ENCODE results near the gene LRMDA. TPM values are rescaled to one million over a fixed set of nuclear protein-coding genes. Genes with fewer than 3 reads are reported as not detected.
A peak's percentile ranks its signal among the peaks of the same experiment; 100 is the strongest.

The LRMDA gene
- total and polyA plus RNA-seq, 2 donors from 2014 or later = 23.2 to 48.6 TPM

GRCh38 chr10:75646916-75647315 lies 215.5 kb downstream of the LRMDA start:
- DNase-seq (peak in 1 of 5 donors; percentile 62), FAIRE-seq (no peak)
- no peak overlapping the region for H3K27ac ChIP-seq (ENCODE audit: low read depth in 2 of 2, low read length in 2 of 2)
- intact Hi-C loops (cut with DNase I) = no loop called here
- H3K9ac ChIP-seq (ENCODE audit: low read length in 3 of 3) = no peak overlapping the region
- no peaks in the 10 kb centered on the region for H3K9me3 ChIP-seq (ENCODE audit: control insufficient read depth in 2 of 3, insufficient read depth in 1 of 3, low read length in 3 of 3)
- H3K36me3 ChIP-seq (ENCODE audit: control insufficient read depth in 2 of 3, insufficient read depth in 3 of 3, low read length in 3 of 3) = no peaks in the 10 kb centered on the region
- H3K4me1 ChIP-seq (ENCODE audit: control insufficient read depth in 2 of 3, insufficient read depth in 2 of 3, low read depth in 1 of 3, low read length in 3 of 3) = peaks cover 2 to 10% (median 4%) of the 10 kb centered on the region in 3 donors
- no peak for TF ChIP-seq CTCF (IDR thresholded peaks at IDR 0.05; ENCODE audit: borderline replicate concordance, extremely low read depth, insufficient read depth)
- H3K4me3 ChIP-seq (ENCODE audit: low read length in 3 of 3) = no peak overlapping the region
- H3K27me3 ChIP-seq (ENCODE audit: control insufficient read depth, insufficient read depth, low read length) = no peaks in the 10 kb centered on the region

- DNase-seq (no peak), FAIRE-seq (no peak)
- H3K36me3 ChIP-seq (ENCODE audit: control insufficient read depth in 2 of 3, insufficient read depth in 3 of 3, low read length in 3 of 3) = no peaks in the 10 kb centered on the region
- H3K27ac ChIP-seq (ENCODE audit: low read depth in 2 of 2, low read length in 2 of 2) = no peak overlapping the region
- no peak overlapping the region for H3K9ac ChIP-seq (ENCODE audit: low read length in 3 of 3)
- TF ChIP-seq CTCF (IDR thresholded peaks at IDR 0.05; ENCODE audit: borderline replicate concordance, extremely low read depth, insufficient read depth) = no peak
- peaks cover 2 to 10% (median 4%) of the 10 kb centered on the region in 3 donors for H3K4me1 ChIP-seq (ENCODE audit: control insufficient read depth in 2 of 3, insufficient read depth in 2 of 3, low read depth in 1 of 3, low read length in 3 of 3)
- no peak overlapping the region for H3K4me3 ChIP-seq (ENCODE audit: low read length in 3 of 3)
- H3K27me3 ChIP-seq (ENCODE audit: control insufficient read depth, insufficient read depth, low read length) = no peaks in the 10 kb centered on the region
- intact Hi-C loops (cut with DNase I) = no loop called here
- no peaks in the 10 kb centered on the region for H3K9me3 ChIP-seq (ENCODE audit: control insufficient read depth in 2 of 3, insufficient read depth in 1 of 3, low read length in 3 of 3)
Measured at GRCh38 chr10:75647675-75648074, 216.3 kb downstream of the LRMDA start.

- no peak for DNase-seq
- no peaks in the 10 kb centered on the region for H3K27me3 ChIP-seq (ENCODE audit: control insufficient read depth, insufficient read depth, low read length)
- intact Hi-C loops (cut with DNase I) = no loop called here
- FAIRE-seq = no peak
- no peaks in the 10 kb centered on the region for H3K36me3 ChIP-seq (ENCODE audit: control insufficient read depth in 2 of 3, insufficient read depth in 3 of 3, low read length in 3 of 3)
- no peaks in the 10 kb centered on the region for H3K9me3 ChIP-seq (ENCODE audit: control insufficient read depth in 2 of 3, insufficient read depth in 1 of 3, low read length in 3 of 3)
- H3K27ac ChIP-seq (ENCODE audit: low read depth in 2 of 2, low read length in 2 of 2) = no peak overlapping the region
- no peak overlapping the region for H3K9ac ChIP-seq (ENCODE audit: low read length in 3 of 3)
- TF ChIP-seq CTCF (IDR thresholded peaks at IDR 0.05; ENCODE audit: borderline replicate concordance, extremely low read depth, insufficient read depth) = no peak
- H3K4me1 ChIP-seq (ENCODE audit: control insufficient read depth in 2 of 3, insufficient read depth in 2 of 3, low read depth in 1 of 3, low read length in 3 of 3) = peaks cover 2 to 10% (median 4%) of the 10 kb centered on the region in 3 donors
- H3K4me3 ChIP-seq (ENCODE audit: low read length in 3 of 3) = no peak overlapping the region
Measured at GRCh38 chr10:75648351-75648750, 216.9 kb downstream of the LRMDA start.

GRCh38 chr10:75648854-75649253 lies 217.4 kb downstream of the LRMDA start:
- no peak for TF ChIP-seq CTCF (IDR thresholded peaks at IDR 0.05; ENCODE audit: borderline replicate concordance, extremely low read depth, insufficient read depth)
- no peak for FAIRE-seq
- intact Hi-C loops (cut with DNase I) = no loop called here

More at GRCh38 chr10:75648854-75649253, 217.4 kb downstream of the LRMDA start:
- DNase-seq = no peak
- Histone ChIP-seq H3K4me3 (ENCODE audit: low read length in 3 of 3) (no peak overlapping the region), H3K36me3 (ENCODE audit: control insufficient read depth in 2 of 3, insufficient read depth in 3 of 3, low read length in 3 of 3) (no peaks in the 10 kb centered on the region), H3K4me1 (ENCODE audit: control insufficient read depth in 2 of 3, insufficient read depth in 2 of 3, low read depth in 1 of 3, low read length in 3 of 3) (peaks cover 2 to 10% (median 4%) of the 10 kb centered on the region in 3 donors), H3K9me3 (ENCODE audit: control insufficient read depth in 2 of 3, insufficient read depth in 1 of 3, low read length in 3 of 3) (no peaks in the 10 kb centered on the region), H3K27me3 (ENCODE audit: control insufficient read depth, insufficient read depth, low read length) (no peaks in the 10 kb centered on the region), H3K9ac (ENCODE audit: low read length in 3 of 3) (no peak overlapping the region), H3K27ac (ENCODE audit: low read depth in 2 of 2, low read length in 2 of 2) (no peak overlapping the region)
